Measurements from ENCODE around the gene IGF1R.

Gene IGF1R

DNA sequence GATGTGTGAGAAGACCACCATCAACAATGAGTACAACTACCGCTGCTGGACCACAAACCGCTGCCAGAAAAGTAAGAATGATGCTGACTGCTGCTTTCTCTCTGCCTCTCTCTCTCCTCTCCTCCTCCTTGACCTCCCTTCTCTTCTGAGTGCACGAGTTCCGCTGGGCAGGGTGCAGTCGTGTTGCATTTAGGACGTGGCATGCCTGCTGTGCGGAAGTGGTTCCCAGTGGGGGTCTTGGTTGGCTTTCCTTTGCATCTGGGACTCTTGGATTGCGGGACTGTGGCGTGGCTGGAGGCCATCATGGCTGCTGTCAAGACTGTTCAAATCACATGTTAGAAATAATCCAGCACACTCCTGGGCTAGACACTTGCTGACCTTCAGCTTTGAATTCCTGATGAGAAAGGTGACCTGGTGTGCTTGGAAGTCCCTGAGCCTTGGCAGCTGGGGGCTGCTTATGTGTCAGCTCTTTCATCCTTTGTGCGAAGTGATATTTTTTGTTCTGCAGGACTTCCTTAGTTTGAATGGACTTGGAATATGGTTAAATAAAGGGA, 59.8 kb downstream of the IGF1R start:
- DNase-seq = no peak

DNA sequence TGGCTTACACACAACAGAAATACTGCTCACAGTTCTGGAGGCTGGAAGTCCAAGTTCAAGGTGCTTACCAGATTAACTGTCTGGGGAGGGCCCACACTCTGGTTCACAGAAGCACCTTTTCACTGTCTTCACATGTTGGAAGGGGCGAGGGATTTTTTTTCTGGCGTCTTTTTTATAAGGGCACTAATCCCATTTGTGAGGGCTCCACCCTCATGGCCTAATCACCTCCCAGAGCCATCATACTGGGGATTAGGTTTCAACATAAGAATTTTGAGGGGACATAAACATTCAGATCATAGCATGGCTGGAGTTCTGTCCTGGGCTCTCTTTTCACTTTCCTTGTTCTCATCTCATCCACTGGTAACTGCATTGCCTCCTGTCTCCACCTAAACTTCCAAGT, 63.5 kb downstream of the IGF1R start:
- DNase-seq = no peak

DNA sequence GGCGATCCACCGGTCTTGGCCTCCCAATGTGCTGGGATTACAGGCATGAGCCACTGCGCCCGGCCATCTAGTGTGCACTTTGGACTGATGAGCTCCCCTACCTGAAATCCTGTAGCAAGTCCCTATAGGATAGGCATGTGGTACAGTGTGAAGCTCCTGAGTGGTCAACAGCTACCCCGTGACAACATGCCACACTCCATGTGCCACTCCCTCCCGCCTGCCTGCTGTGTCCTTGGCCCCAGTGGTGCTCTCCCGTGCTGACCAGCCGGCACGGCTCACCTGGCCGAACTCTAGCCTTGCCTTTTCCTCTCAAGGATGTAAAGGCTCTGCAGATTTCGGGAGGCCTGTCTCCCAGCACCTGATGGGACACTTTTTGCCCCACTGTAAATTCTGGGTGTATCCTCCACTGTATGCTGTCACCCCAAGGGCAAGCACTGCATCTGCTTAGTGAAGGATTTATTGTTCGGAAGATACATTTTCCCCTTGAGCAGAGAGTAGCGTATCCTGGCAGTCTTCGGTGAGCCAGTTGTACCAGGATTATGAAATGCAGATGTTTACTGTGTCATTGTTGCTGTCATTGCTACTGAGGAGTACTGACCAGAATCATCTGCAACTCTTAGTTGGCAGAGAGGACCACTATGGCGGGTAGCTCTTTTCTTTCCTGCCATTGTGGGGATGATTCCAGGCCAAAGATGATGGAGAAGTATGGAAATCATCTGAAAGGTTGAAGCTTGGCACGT, 64.7 kb downstream of the IGF1R start:
- DNase-seq = no peak

DNA sequence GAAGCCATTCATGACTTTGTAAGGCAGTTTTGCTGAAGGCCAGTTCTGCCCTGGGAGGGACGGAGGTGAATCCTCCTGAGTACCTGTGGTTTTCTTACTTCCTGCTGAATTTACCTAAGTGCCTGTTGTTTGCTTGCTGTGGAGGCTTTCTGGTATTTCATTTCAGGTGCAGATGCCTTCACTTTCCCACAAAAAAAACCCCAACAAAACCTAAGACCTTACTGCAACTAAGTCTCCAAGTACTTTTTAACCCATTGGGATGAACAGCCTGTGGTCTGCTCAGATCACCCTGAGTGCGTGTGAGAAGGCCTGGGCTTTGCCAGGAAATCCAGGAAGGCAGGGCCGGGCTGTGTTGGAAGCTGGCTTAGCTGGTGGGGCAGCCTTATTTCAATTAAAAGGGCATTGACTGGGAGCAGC, 65.3 kb downstream of the IGF1R start:
- no peak for DNase-seq

DNA sequence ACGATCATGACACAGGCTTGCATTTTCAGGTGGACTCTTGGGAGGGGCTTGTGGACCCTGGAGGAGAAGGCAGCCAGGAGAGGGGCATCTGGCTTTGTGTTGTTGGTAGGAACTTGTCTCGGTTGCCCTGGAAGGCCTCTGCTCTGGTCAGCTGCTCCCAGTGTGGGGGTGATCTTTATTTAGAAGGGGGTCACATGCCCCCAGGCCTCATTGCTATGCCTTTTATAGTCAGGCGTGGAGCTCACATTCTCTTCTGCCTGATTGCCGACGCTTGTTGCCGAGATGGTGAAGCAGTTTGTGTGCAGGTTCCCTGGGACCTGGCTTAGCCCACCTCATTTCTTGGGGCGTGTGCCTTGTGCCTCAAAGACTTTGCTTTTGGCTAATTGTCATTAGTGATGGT, 66.6 kb downstream of the IGF1R start:
- no peak for DNase-seq

DNA sequence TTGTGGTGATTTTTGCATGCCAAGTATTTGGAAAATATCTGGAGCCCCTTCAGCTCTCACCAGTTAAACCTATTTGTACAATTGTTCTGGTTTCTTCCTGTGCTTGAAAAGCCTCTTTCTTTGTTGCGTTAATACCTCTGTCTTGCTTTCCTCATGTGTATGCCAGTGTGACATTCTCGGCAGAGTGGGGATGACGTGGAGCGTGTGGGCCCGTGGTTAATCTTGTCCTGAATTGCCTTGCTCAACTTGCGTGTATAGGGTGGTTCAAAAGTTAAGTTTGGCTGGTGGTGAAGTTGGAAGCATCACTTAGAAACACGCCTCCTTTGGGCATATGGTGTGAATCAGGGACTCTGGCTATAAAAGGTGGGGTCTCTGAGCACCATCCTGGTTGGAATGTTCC, 67.1 kb downstream of the IGF1R start:
- DNase-seq = no peak

DNA sequence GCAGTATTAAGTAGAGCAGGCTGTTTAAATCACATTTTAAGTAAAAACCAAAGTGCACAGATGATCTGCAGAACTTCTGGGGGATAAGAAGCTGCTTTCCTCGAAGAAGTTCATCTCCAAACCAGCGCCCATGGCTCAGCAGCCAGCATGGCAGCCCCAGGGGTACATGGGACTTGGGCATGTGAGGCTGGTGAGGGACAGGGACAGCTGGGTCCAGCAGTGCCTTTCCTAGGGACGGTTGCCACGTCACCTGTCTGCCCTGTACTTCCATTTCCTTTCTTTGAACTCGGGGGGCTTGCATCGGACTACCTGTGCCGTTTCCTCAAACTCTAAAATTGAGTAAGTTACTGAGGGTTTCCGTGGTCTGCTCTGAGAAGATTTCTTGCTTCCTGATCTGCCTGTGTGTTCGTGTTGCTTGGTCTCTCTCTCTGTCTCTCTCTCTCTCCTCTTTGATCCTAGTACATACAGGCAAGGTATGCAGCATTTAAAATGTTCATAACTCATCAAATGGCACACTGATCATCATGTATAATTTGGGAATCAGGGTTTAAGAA, 67.6 kb downstream of the IGF1R start:
- no peak for DNase-seq

DNA sequence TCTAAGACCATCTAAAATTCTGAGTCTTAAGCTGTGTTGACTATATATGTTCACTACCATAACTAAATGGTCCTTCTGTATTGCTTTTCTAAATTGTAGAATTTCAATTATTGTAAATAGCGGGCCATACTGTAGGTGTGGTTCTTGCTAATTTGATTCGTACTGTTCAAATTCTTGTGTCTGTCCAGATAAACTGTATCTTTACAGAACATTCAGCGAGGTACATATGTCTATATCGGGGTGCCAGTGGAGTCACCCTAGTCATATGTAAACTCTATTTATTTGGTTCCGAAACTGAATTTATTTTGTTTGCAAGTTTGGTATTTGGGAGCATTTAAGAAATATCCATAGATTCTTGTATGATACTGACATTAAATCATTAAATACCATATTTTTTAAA, 69.0 kb downstream of the IGF1R start:
- no peak for DNase-seq

DNA sequence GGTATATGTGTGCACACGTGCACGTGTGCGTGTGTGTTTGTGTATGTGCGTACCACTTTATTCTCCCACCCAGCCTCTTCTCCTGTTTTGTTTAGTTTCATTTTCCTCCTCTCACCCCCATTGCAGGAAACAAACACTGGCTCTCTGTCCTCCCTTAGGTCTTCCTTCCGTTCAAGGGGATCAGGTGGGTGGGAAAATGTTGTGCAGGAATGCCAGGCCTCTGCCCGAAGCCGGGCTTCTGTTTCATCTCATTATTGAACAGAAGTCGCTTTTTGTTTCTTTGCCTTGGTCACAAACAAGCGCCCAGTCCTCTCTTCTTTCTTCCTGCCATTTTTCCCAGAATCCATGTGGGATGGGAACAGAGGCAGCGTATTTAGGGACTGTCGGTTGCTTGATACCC, 69.6 kb downstream of the IGF1R start:
- DNase-seq = no peak

DNA sequence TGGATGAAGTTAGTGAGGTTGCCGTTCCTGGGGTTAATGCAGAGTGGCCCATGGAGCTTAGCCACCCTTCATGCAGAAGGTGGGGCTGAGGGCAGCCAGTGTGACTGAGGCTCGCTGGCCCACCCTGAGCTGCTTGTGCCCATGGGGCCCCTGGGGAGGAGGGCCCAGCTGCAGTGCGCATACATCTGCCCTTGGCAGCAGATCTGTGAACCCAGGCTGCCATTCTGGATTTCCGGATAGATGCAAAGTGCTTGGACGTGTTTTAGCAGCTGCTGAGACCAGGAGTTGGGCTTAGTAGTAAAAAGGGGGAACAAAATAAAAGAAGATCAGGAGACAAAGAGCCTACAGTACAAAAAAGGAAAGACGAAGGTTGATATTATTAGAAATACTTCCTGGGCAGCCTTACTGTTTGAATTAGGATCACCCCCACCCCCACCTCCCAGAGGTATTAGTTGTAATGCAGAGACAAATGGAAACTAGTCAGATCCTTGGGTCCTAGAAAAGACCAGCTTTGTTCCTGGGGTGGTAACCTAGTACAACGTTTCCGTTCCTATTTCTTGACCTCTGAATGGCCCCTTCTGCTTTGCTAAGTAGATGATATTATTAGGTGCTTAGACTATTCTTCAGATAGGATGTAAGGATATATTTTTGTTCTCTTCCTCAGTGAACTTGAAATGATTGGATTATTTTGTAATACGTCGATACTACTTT, 70.2 kb downstream of the IGF1R start:
- DNase-seq = no peak

DNA sequence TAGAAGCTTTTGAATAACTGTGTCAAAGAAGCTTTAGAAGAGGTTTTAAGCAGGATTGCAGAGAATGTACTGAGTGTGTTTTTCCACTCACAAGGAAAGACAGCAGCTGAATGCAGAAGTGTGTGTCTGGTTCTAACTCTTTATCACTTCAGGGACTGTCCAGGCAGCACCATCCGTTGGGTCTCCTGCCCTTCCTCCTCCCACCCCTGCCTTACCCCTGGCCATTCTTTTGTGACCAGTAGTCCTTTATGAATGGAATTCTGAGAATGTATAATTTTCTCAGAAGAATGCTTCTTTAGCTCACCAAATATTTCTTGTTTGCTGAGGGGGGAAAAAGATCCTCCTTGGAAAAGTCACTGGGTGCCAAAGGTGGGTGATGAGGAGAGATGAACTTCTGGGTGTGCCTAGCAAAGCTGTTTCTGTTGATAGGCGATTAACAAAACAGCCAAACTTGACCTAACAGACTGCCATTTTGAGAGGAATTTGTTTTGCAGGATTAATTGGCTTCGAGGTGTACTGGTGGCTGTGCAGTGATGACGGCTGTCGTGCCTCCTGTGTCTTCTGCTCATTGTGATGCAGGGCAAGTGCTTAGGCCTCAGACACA, 70.9 kb downstream of the IGF1R start:
- no peak for DNase-seq

DNA sequence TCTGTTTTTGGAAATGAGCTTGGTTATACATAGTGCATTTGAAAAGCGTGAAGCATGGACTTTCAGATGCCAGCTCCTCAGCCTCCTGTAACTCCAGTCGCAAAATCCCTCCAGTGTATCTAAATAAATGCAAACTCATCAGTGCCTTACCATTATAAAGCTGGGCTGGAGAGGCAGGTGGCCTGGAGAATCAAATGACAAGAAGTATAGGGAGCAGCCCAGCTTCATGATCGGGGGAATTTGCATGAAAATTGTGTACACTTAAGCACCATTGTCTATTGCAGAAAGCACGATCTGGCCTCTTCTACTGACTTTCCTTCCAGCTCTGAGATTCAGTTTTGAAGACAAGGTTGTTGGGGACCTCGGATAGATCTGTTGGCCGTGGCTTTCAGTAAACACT, 71.7 kb downstream of the IGF1R start:
- DNase-seq = no peak

DNA sequence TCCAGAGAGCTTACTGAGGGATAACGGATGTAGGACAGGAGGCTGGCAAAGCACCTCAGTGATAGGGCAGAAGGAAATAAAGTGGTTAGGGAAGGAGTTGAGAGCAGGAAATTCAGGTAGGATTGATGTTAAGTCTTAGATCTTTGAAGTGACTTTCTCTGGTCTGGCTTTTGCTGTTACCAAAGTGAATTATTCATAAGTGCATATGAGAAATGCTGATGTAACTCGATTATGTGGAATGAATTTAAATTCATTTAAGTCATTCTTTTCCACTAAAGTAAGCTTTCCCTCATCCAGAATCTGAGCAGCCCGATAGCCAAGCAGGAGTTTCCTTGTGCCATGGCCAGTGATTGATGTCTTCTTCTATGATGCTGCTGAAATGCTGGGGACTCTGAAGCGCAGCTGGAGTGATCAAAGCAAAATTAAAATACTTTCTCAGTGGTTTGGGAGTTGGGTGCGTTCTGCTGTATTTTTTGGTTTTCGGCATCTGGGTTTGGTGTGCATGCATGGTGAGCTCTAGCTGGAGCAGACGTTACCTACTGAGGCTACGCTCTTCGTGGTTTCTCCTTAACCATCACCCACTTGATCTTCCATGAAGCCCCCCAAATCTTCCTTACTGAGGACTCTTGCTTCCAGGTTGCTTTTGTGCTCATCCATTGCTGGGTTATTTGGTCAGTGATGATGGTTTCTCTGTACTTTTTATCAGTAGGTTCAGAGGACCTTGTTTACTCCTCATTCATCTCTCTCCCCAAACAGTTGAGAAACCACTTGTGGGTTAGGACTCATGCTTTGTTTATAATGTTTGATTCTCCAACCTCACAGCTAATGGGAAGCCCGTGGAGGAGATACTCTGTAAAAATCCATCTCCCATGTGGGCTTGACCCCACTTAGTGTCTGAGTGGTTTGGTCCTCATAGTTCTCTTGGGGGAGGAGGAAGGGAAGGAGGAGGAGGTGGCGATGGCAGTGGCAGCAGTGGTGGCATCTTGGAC, 72.5 kb downstream of the IGF1R start:
- no peak for DNase-seq

DNA sequence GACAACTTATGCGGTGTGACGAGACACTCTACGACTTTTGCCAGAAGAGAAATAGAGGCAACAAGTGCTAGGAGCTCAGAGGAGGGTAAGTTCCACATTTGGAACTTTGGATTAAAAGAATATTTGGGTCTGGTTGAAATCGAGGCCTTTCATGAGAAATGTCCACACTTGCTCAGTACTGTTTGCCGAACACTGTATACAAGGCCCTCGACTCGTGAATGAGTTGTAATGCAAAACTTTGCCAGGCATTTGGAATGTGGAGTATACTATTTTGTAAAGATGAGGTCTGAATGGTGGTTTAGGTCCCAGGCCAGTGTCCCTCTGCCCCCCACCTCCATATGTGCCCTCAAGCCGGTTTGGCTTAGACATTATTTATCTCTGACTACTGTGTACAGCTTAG, 73.9 kb downstream of the IGF1R start:
- DNase-seq = no peak

DNA sequence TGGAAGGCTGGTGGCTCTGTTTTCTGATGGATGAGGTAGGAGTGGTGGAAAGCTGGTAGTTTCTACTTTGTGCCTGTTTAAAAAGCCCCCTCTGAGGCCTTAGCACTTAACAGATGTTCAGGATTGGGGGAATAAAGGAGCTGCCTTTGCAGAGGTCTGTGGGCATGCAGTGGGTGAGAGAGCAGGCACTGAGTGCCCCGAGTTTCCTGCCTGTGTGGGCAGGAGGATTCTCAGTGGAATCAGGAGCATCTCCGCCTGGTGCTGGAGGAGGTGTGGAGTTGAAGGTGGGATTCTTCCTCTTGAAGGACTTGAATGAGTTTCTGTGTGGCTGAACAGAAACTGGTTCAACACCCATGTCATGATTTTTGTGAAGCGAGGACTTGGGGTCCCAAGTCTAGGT, 74.3 kb downstream of the IGF1R start:
- no peak for DNase-seq

DNA sequence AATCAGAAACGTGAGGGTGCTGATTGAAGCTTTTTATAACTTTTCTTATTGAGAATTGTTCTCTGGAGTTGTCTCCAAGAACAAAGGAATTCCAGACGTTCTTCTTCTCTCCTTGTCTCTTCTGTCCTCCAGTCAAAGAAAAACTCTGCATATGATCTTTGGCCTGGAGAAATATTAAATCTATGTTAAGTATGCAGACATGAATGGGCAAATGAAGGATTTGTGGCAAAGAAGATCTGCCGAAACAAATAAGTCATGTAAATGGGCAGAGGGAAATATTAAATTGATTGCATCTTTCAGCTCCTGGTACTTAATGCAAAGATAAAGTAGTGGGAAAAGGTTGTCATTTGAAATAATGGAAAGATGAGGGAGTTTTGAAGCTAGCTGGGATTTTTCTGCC, 74.9 kb downstream of the IGF1R start:
- no peak for DNase-seq

DNA sequence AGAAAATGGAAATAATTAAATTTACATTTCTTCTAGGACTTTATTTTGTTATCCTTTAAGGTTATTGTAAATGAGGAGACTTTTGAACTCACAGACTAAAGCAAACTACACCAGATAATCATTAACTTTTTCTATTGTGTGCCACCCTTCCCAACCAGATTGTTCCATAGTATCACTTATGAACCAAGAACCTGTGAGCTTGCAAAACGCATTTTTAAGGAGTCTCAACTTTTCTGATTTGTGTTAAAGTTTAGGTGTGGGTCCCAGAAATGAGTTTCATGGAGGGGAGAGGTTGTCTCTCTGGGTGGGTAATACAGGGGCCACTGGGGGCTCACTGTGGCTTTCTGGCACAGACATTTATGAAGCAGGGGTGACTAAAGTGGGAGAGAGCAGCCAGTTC, 75.7 kb downstream of the IGF1R start:
- no peak for DNase-seq

DNA sequence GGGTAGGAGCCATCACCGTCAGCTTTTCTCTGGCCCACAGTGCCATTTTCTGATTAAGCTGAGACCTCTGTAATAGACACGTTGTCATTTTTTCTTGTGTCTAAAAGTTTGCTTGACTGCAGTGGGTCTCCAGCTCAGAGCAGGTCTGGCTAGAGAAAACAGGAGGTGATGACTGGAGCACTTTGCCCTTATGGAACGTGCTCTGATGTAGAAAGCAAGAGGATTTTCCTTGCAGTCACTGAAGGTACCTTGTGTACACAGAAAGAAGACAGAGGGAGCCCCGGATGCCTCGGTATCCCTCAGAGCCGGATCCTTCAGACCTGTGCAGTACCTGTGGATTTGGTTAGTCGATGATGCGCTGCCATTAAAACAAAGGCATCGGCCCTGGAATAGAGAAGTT, 76.2 kb downstream of the IGF1R start:
- DNase-seq = no peak

DNA sequence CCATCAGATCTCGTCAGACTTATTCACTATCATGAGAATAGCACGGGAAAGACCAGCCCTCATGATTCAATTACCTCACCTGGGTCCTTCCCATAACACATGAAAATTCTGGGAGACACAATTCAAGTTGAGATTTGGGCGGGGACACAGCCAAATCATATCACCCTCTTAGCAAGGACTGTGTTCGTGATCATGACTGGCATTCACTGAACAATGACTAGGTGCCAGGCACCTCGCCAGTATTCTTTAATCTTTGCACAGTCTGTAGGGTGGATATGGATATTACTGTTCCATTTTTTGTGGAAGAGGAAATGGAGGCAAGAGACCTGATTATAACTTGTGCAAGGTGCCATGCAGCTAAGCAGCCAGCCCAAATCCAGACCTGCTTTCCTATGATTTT, 77.5 kb downstream of the IGF1R start:
- DNase-seq = no peak

DNA sequence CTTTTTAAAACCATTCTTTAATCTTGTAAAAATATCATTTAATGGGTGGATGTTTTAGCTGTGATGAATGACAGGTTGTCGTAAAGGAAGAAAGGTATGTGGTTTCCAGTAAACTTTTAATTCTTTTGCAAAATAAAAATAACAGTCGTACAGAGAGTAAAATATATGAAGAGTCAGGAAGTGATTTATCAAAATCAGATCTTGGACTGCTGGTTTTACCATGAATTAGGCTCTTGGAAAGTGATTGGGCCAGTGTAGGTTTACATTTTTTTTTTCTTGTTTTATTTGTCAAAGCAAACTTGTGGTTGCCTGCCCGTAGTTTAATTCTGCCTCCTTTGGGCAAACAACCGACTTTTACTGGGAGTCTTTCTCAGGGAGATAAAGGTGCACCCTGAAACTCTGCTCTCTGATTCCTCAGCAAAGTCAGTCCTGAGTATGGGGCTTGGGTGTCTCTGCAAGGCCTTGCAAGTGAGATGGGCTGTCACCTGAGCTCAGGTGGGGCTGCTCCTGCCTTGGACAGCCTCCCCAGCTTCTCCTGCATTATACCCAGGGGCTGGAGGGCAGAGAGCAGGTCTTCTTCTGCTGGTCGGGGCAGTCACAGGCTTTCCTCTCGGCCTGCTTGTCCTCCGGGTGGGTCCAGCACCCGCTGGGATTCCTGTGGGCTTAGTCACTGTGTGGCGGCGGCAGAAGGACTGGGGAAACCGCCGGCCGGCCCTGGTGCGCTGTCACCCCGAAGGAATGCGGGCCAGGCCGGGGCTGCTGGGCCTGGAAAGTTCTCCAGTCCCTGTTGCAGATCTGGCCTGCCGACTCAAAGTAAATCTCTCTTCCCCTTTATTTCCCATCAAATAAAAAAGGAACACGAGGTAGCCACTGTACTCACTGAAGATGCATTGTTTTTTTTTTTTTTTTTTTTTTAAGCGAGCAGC, 79.0 kb downstream of the IGF1R start:
- peak; percentile 87 for DNase-seq

DNA sequence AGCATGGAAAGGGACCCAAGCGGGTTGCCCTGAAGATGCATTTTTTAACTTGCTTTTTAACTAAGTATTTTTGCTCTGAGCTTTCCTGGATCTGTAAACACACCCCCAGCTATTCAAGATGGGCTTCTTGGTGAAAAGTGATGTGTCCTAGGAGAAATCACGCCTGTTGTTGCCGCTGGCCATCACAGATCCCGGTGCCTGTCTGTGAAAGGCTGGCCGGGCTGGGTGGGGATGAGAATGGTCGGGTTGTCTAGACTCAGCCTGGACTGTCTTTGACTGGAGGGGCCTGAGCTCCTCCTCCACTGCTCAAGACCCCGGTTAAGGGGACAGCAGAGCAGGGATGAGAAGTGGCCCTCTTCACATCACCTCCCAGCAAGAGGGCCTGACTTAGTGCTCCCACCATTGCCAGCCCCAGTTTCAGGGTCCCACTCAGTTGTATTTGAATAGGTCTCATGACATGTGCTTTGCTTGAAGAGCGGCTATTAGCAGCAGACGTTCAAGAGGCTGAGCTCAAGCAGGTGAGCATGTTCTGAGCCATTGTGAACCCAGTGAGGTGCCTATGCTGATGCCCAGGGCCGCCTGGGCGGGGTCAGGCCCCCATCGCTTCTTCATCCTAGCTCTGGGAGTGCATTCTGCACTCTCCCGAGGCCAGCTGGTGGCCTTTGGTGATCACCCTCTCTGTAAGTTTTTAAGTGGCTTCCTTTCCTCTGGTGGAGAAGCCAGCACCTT, 79.9 kb downstream of the IGF1R start:
- no peak for DNase-seq
